PFSK-1 (cell line): ENCODE measurements around the gene SVOPL.

Experiments
- FOXP2 ChIP-seq: optimal IDR thresholded peaks from 2 replicates; pipeline ENCODE3; 2011; ENCODE audit warnings: borderline replicate concordance, control low read depth, inconsistent platforms; ENCODE audit not compliant: insufficient read depth; ENCODE audit errors: extremely low read length, extremely low read depth
- POLR2AphosphoS5 ChIP-seq: IDR thresholded peaks from 2 replicates; pipeline ENCODE4 v1.6.1; 2012; ENCODE audit warnings: low read depth, mild to moderate bottlenecking, control low read depth, low read length, moderate library complexity
- TAF1 ChIP-seq: IDR thresholded peaks from 2 replicates; pipeline ENCODE4 v1.6.1; 2012; ENCODE audit warnings: low read length, control low read depth, borderline replicate concordance; ENCODE audit not compliant: insufficient read depth
- TF ChIP-seq, protein P1 (sequence below), 2 experiments: IDR thresholded peaks; 2 replicates each; pipeline versions ENCODE4 v1.6.1 to v1.8.0; 2011 to 2012; ENCODE audit warnings: low read depth in 2 of 2, low read length in 2 of 2, control low read depth in 1 of 2, inconsistent platforms in 1 of 2, mild to moderate bottlenecking in 1 of 2, moderate library complexity in 1 of 2; ENCODE audit not compliant: insufficient read depth in 1 of 2

DNA sequence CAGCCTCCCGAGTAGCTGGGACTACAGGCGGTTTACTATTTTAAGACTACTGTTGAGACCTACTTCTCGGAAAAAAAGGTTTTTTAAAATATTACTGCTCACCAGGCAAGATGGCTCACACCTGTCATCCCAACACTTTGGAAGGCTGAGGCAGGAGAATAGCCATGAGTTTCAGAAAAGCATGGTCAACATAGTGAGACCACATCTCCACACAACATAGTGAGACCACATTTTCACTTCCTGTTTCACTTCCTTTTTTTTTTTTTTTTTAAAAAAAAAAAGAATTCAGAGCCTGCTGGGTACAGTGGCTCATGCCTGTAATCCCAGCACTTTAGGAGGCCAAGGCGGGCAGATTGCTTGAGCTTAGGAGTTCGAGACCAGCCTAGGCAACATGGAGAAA is 46.5 kb downstream of the SVOPL start:
- TF ChIP-seq TAF1 = no peak
- TF ChIP-seq POLR2AphosphoS5 = no peak
- TF ChIP-seq, protein P1, sequence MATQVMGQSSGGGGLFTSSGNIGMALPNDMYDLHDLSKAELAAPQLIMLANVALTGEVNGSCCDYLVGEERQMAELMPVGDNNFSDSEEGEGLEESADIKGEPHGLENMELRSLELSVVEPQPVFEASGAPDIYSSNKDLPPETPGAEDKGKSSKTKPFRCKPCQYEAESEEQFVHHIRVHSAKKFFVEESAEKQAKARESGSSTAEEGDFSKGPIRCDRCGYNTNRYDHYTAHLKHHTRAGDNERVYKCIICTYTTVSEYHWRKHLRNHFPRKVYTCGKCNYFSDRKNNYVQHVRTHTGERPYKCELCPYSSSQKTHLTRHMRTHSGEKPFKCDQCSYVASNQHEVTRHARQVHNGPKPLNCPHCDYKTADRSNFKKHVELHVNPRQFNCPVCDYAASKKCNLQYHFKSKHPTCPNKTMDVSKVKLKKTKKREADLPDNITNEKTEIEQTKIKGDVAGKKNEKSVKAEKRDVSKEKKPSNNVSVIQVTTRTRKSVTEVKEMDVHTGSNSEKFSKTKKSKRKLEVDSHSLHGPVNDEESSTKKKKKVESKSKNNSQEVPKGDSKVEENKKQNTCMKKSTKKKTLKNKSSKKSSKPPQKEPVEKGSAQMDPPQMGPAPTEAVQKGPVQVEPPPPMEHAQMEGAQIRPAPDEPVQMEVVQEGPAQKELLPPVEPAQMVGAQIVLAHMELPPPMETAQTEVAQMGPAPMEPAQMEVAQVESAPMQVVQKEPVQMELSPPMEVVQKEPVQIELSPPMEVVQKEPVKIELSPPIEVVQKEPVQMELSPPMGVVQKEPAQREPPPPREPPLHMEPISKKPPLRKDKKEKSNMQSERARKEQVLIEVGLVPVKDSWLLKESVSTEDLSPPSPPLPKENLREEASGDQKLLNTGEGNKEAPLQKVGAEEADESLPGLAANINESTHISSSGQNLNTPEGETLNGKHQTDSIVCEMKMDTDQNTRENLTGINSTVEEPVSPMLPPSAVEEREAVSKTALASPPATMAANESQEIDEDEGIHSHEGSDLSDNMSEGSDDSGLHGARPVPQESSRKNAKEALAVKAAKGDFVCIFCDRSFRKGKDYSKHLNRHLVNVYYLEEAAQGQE (IDR thresholded peaks at IDR 0.05; ENCODE audit: insufficient read depth in 1 of 2, low read depth in 2 of 2, low read length in 2 of 2) = no peak
- no peak for TF ChIP-seq FOXP2
